ENCODE data around the gene POLA2.
"Not testable (repeated sequence)": the region's sequence is repeated elsewhere in the genome, so short reads cannot be mapped to it uniquely, and the experiment has no call there.

POLA2 gene

GRCh38 chr11:65310215-65310614 is 48.5 kb downstream of the POLA2 start:
- peak; percentile 42 for DNase-seq

DNA sequence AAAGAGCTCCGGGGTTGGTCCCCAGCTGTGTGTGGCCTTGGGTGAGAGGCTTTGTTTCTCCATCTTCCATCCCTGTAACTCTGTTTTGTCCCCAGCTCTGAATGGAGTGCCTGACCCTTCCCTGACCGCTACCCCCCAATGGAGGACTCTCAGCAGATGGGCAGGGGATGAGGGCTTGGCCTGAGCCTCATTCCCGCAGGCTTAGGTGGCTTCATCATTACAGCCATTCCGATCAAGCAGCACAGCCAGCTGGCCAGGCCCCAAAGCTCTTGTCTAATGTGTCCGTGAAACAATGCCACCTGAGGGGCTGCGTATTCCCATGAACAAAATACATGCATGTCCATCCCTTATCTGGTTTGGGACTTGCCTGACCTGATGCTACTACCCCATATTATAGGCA is 49.0 kb downstream of the POLA2 start:
- no peak for DNase-seq

DNA sequence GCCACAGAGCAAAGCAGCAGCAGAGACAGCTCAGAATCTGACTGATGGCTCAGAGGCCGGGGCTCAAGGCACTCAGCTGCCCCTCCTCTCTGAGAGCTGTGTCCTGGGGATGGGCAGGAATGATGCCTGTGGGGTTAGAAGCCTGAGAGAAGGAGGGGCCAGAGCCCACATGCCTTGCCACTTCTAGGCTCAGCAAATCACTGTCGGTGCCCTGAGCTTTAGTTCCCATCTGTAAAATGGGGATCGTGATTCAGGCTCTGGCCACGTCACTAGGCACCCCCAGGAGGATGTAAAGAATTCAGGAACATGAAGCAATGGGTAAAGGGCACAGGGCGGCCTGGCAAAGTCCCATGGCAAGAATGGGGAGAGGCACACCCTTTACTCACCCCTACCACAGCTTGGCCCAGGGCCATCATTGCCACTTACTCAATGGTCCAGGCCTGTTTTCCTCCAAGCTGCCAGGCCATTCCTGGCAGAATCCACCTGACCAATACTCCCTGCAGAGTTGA is 49.5 kb downstream of the POLA2 start:
- DNase-seq: peak; percentile 87

DNA sequence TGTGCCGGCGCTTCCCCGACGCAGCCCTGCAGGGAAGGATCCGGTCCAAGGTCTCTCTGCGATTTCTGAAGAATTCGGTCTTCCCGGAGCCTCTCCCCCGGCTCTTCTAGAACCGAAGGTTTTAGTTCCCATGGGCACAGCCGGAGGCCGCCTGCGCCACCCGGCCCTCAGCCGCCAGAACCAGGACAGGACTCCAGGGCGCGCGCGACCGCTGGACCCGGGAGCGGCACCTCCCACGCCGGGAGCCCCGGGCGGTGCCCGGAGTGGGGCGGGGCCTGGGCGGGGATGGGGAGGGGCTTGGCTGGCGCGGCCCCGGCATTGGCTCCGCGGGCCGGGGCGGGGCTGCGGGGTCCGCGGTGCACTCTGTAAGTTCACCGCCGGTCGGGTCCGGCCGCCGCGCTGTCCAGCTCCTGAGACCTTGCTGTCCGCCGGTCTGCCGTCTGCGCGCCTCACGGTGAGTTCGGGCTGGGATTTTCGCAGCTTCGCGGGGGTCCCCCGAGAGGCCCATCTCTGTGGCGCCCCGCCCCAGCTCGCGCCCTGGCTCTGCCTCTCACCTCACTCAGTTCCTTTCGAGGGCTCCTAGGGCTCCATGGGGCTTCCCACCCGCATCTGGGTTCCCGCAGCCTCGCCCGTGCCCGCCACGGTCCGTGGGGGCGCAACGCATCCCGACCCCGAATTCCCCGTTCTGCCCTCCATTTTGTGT is 52.9 kb downstream of the POLA2 start, which contains the start of gene CDC42EP2:
Gene CDC42EP2 (plus strand): TSS at position 366 of the 703 bp plus-strand sequence. CDS start 6,033 bp downstream, outside the sequence.
- DNase-seq: peak; percentile 78

DNA sequence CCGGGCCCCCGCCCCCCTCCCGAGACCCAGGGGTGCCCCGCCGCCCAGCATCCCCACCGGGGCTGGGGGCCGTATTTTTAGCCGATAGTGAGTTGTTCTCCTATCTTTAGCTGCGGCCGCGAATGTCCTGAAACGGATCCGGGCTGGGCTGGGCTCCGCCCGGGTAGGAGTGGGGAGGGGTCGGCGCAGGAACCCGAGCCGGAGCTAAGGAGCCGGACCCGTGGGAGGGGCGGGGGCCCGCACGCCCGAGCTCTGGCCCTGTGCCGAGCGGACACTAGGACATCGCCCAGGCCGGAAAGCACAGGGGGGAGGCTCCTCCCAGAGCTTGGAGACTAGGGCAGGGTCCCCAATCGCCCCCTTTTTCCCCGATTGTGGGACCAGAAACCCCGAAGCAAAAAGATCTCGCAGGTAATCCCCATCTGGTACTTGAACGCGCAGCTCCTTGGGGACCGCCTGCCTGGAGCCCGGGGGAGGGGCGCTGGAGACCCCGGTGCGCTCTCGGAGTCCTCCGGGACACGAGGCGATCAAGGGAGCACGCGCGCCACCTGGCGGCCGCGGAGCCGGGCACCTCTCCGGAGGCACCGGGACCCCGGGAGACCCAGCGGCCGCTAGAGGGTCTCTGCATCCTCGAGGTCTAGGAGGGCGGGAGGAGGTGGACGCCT is 53.6 kb downstream of the POLA2 start:
- peak; percentile 64 for DNase-seq

GRCh38 chr11:65315866-65316226 is 54.1 kb downstream of the POLA2 start:
- DNase-seq: no peak

GRCh38 chr11:65316227-65317024 is 54.7 kb downstream of the POLA2 start:
- DNase-seq: peak; percentile 86

GRCh38 chr11:65317025-65317786 is 55.4 kb downstream of the POLA2 start:
- peak; percentile 87 for DNase-seq

- no peak for DNase-seq
Measured at GRCh38 chr11:65320386-65321075, 58.8 kb downstream of the POLA2 start.

DNA sequence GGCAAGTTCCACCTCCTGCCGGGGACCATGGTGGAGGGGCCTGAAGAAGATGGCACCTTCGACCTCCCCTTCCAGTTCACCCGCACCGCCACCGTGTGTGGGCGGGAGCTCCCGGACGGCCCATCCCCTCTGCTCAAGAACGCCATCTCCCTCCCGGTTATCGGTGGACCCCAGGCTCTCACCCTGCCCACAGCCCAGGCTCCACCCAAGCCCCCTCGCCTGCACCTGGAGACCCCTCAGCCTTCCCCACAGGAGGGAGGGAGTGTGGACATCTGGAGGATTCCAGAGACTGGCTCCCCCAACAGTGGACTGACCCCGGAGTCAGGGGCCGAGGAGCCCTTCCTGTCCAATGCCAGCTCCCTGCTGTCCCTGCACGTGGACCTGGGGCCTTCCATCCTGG is 59.3 kb downstream of the POLA2 start:
- no peak for DNase-seq

- no peak for DNase-seq
Measured at GRCh38 chr11:65321828-65322485, 60.2 kb downstream of the POLA2 start.

GRCh38 chr11:65323813-65324212 is 62.1 kb downstream of the POLA2 start:
- no peak for DNase-seq

DNA sequence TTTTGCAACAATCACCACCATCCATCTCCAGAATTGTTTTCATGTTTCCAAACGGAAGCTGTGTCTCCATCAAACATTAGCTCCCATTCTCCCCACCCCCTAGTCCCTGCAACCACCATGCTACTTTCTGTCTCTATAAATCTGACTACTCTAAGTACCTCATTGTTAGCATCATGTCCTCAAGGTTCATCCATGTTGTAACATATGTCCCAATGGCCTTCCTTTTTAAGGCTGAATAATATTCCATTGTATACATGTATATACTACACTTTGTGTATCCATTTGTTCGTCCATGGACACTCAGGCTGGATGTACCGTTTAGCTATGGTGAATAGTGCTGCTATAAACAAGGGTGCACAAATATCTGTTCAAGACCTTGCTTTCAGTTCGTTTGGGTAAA is 63.7 kb downstream of the POLA2 start:
- DNase-seq: no peak

DNA sequence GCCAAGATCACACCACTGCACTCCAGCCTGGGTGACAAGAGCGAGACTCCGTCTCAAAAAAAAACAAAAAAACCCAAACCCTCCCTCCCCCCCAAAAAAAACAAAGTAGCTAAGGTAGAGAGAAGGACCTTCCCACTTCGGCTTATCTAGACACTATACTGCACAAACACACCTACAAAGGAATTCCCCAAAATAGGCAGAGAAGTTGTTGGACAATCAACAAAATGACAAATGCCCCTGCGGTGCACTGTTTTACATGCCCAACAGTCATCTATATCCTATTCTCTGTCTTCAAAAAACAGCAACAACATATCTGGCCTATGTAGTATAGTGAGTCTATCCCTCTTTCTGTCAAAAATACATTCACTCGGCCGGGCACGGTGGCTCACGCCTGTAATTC is 65.3 kb downstream of the POLA2 start:
- no peak for DNase-seq

DNA sequence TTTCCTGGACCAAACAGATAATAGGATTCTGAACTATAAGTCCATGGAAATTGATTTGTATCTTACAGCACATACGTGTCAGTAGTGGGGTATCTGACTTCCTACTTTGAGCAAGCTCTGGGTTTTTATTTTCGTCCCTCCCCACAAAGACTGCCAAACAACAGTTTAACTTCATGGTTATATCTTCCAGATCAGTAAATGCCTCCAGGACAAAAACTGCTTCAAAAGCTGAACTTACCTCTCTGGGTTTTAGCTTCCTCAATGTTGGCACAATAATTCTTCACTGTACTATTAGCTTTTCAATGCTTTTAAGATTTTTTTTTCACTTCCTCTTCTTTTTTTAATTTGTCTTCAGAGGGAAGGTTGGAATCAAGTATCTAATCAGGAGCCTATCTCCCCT is 67.7 kb downstream of the POLA2 start:
- no peak for DNase-seq

GRCh38 chr11:65329944-65330403 is 68.2 kb downstream of the POLA2 start:
- peak; percentile 62 for DNase-seq

DNA sequence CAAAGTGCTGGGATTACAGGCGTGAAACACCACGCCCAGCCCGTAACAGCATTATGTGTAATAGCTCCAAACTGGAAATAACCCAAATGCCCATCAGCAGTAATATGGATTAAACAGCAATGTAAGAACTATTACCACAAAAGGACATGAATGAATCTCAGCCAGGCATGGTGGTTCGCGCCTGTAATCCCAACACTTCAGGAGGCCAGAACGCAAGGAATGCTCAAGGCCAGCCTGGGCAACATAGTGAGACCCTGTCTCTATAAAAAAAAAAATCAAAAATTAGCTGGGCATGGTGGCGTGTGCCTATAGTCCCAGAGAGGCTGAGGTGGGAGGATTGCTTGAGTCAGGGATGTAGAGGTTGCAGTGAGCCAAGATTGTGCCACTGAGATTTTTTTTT is 68.8 kb downstream of the POLA2 start:
- DNase-seq: no peak

DNA sequence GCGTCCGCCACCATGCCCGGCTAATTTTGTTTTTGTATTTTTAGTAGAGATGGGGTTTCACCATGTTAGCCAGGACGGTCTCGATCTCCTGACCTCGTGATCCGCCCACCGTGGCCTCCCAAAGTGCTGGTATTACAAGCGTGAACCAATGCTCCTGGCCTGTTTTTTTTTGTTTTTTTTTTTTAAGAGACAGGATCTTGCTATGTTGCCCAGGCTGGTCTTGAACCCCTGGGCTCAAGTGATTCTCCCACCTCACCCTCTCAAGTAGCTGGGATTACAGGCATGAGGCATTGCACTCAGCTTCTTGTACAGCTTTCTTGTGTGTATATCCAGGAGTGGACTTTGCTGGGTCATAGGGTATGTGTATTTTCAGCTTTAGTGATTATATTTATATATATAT is 70.8 kb downstream of the POLA2 start:
- DNase-seq: not testable (repeated sequence)

DNA sequence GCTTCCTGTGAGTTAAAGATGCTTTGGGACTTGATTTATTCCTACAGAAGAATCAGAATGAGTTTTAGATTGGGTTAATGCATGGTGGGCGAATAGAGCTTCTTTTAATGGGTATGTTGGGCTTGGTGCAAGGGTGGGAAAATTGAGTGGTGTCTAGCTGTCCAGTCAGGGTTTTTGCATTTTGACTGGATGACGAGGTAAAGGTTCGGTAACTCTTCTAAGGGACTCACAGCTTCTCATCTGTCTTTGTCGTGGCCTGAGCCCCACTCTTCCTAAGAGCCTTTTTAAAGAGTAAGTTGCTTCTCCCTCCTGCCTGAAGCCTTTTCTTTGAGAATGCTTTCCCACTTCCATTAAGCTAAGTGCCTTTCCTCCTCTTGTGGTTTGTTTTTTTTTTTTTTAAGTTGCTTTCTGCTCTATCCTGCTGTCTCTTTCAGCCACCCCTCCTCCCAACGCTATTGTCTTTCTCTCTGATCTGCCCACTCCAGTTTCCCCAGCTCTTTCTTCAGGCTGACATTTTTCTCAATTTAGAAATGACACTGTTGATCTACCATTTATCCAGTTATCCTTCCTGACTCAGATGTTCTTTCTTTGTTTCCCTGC is 73.0 kb downstream of the POLA2 start:
- no peak for DNase-seq

- DNase-seq: no peak
Measured at GRCh38 chr11:65338676-65339075, 76.9 kb downstream of the POLA2 start.

DNA sequence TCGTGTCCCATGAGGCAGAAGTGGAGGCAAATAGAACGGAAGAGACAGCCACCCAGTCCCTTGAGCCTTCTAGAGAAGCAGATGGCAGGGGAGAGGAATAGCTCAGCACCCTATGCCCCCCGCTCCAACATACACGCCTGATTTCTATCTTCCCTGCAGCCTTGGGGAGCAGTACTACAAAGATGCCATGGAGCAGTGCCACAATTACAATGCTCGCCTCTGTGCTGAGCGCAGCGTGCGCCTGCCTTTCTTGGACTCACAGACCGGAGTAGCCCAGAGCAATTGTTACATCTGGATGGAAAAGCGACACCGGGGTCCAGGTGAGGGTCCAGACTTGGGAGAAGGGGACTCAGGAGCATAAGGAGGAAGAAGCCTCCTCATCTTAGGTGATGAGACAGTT is 78.5 kb downstream of the POLA2 start:
- DNase-seq: no peak
